ENCODE results near the gene ADRA2C.

ADRA2C gene

GRCh38 chr4:3775576-3775975, 9.4 kb downstream of the ADRA2C start:
- TF ChIP-seq CTCF (IDR thresholded peaks at IDR 0.05; ENCODE audit: low read length, missing control alignments): no peak
- no peak for DNase-seq (ENCODE audit: low read depth)
- H3K4me3 ChIP-seq (replicated peaks; ENCODE audit: low read depth, low read length): no peak overlapping the region

GRCh38 chr4:3776166-3777032, 10.2 kb downstream of the ADRA2C start:
- TF ChIP-seq CTCF (IDR thresholded peaks at IDR 0.05; ENCODE audit: low read length, missing control alignments): no peak
- no peak overlapping the region for H3K4me3 ChIP-seq (replicated peaks; ENCODE audit: low read depth, low read length)
- no peak for DNase-seq (ENCODE audit: low read depth)

- no peak for TF ChIP-seq CTCF (IDR thresholded peaks at IDR 0.05; ENCODE audit: low read length, missing control alignments)
- DNase-seq (ENCODE audit: low read depth): no peak
- H3K4me3 ChIP-seq (replicated peaks; ENCODE audit: low read depth, low read length): no peak overlapping the region
Measured at GRCh38 chr4:3777033-3777390, 10.8 kb downstream of the ADRA2C start.

GRCh38 chr4:3777669-3778068, 11.5 kb downstream of the ADRA2C start:
- no peak for DNase-seq (ENCODE audit: low read depth)
- TF ChIP-seq CTCF (IDR thresholded peaks at IDR 0.05; ENCODE audit: low read length, missing control alignments): no peak
- no peak overlapping the region for H3K4me3 ChIP-seq (replicated peaks; ENCODE audit: low read depth, low read length)

- DNase-seq (ENCODE audit: low read depth): no peak
- no peak for TF ChIP-seq CTCF (IDR thresholded peaks at IDR 0.05; ENCODE audit: low read length, missing control alignments)
Measured at GRCh38 chr4:3779509-3779908, 13.3 kb downstream of the ADRA2C start.

GRCh38 chr4:3780347-3781171, 14.4 kb downstream of the ADRA2C start:
- H3K4me3 ChIP-seq (replicated peaks; ENCODE audit: low read depth, low read length): no peak overlapping the region
- DNase-seq (ENCODE audit: low read depth): no peak
- no peak for TF ChIP-seq CTCF (IDR thresholded peaks at IDR 0.05; ENCODE audit: low read length, missing control alignments)

More at GRCh38 chr4:3779509-3779908, 13.3 kb downstream of the ADRA2C start:
- H3K4me3 ChIP-seq (replicated peaks; ENCODE audit: low read depth, low read length): no peak overlapping the region
